ENCODE results near the gene DEK. TPM values are rescaled to one million over a fixed set of nuclear protein-coding genes. Genes with fewer than 3 reads are reported as not detected.

DEK gene
- polyA plus RNA-seq, 1 donor (not counting 4 experiments of a cell fraction or from before 2014, with no cell fraction given): 45.0 TPM

DNA sequence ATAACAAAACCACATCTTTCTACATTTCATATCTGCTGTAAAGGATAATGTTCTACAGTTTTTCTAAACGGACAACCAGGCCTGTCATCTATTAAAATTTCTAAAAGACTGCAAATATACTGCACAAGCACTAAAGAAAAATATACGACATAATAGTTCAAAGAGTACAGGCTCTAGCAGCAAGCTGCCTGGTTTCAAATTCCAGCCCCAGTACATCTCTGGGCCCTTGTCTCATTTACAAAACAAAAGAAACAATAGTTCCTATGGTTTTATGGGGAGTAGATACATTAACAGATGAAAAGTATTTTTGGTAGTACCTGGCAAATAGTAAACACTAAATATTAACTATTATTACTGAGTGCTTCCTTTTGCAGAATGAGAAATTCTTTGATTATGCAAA, 24.1 kb downstream of the DEK start:
- H3K4me3 ChIP-seq (ENCODE audit: control insufficient read depth in 2 of 3, extremely low read depth in 1 of 3, insufficient read depth in 2 of 3, low read depth in 1 of 3, low read length in 3 of 3): no peak overlapping the region
- no peaks in the 10 kb centered on the region for H3K27me3 ChIP-seq (ENCODE audit: control insufficient read depth, extremely low read depth, insufficient read depth, low read length)
- no peak overlapping the region for H3K27ac ChIP-seq (ENCODE audit: control insufficient read depth, insufficient read depth, low read length)
- H3K36me3 ChIP-seq (ENCODE audit: control insufficient read depth in 2 of 2, extremely low read depth in 1 of 2, insufficient read depth in 2 of 2, low read length in 2 of 2): peaks cover 0 to 28% of the 10 kb centered on the region in 2 experiments
- H3K4me1 ChIP-seq (ENCODE audit: control insufficient read depth, extremely low read depth, insufficient read depth, low read length): peaks cover 33% of the 10 kb centered on the region
- no peaks in the 10 kb centered on the region for H3K9me3 ChIP-seq (ENCODE audit: control insufficient read depth, low read depth, low read length)
- no peak overlapping the region for H3K4me2 ChIP-seq (ENCODE audit: control insufficient read depth, extremely low read depth, insufficient read depth, low read depth, low read length)
- DNase-seq (ENCODE audit: low read depth, low spot score): no peak
- no peak for FAIRE-seq
- H3K79me2 ChIP-seq (ENCODE audit: control insufficient read depth, insufficient read depth, low read length): peaks cover 23% of the 10 kb centered on the region
- H4K20me1 ChIP-seq (ENCODE audit: control insufficient read depth, extremely low read depth, insufficient read depth, low read length): no peaks in the 10 kb centered on the region
- no peak overlapping the region for H3K9ac ChIP-seq (ENCODE audit: control insufficient read depth, extremely low read depth, insufficient read depth, low read length)
- H2AFZ ChIP-seq (ENCODE audit: control insufficient read depth, low read length): no peak overlapping the region
- no peaks in the 10 kb centered on the region for H3K9me1 ChIP-seq (ENCODE audit: control insufficient read depth, extremely low read depth, insufficient read depth, low read length)
- TF ChIP-seq EZH2 (IDR thresholded peaks at IDR 0.05; ENCODE audit: low read length) (no peak), CTCF (optimal IDR thresholded peaks at IDR 0.05 in 1 of 3, IDR thresholded peaks at IDR 0.05 in 1 of 3, conservative IDR thresholded peaks at IDR 0.05 in 1 of 3; ENCODE audit: extremely low read depth in 1 of 3, insufficient read depth in 2 of 3, low read length in 3 of 3) (no peak)
- dilution Hi-C loops (cut with MboI; ENCODE audit: extremely low pct_ligation_motif_present, low sequenced_read_pairs): no loop called here

DNA sequence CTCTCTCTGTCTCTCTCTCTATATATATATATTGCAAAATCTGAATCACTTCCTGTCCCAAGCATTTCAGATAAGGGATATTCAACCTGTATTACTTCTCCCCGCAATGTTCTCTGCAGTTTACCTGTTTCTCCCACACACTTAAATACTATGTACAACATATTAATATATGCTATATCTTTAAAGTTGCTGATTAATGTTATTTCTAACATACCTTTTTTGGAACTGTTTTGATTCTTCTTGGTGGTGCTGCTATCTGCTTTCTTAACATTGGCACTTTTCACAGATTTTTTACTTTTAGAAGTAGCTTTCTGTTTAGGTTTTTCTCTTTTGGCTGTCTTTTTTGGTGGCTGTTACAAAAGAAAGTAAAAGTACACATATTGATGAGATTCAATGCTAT, 27.2 kb downstream of the DEK start:
- no peak overlapping the region for H3K27ac ChIP-seq (ENCODE audit: control insufficient read depth, insufficient read depth, low read length)
- H3K4me3 ChIP-seq (ENCODE audit: control insufficient read depth in 2 of 3, extremely low read depth in 1 of 3, insufficient read depth in 2 of 3, low read depth in 1 of 3, low read length in 3 of 3): no peak overlapping the region
- no peak overlapping the region for H2AFZ ChIP-seq (ENCODE audit: control insufficient read depth, low read length)
- H3K27me3 ChIP-seq (ENCODE audit: control insufficient read depth, extremely low read depth, insufficient read depth, low read length): no peaks in the 10 kb centered on the region
- H3K4me1 ChIP-seq (ENCODE audit: control insufficient read depth, extremely low read depth, insufficient read depth, low read length): peaks cover 18% of the 10 kb centered on the region
- H3K9me3 ChIP-seq (ENCODE audit: control insufficient read depth, low read depth, low read length): no peaks in the 10 kb centered on the region
- H4K20me1 ChIP-seq (ENCODE audit: control insufficient read depth, extremely low read depth, insufficient read depth, low read length): no peaks in the 10 kb centered on the region
- no peak for TF ChIP-seq EZH2 (IDR thresholded peaks at IDR 0.05; ENCODE audit: low read length)
- TF ChIP-seq CTCF (optimal IDR thresholded peaks at IDR 0.05 in 1 of 3, IDR thresholded peaks at IDR 0.05 in 1 of 3, conservative IDR thresholded peaks at IDR 0.05 in 1 of 3; ENCODE audit: extremely low read depth in 1 of 3, insufficient read depth in 2 of 3, low read length in 3 of 3): no peak
- FAIRE-seq (no peak), DNase-seq (ENCODE audit: low read depth, low spot score) (no peak)
- no peak overlapping the region for H3K9ac ChIP-seq (ENCODE audit: control insufficient read depth, extremely low read depth, insufficient read depth, low read length)
- no peak overlapping the region for H3K4me2 ChIP-seq (ENCODE audit: control insufficient read depth, extremely low read depth, insufficient read depth, low read depth, low read length)
- H3K9me1 ChIP-seq (ENCODE audit: control insufficient read depth, extremely low read depth, insufficient read depth, low read length): no peaks in the 10 kb centered on the region
- dilution Hi-C loops (cut with MboI; ENCODE audit: extremely low pct_ligation_motif_present, low sequenced_read_pairs): no loop called here
- H3K36me3 ChIP-seq (ENCODE audit: control insufficient read depth in 2 of 2, extremely low read depth in 1 of 2, insufficient read depth in 2 of 2, low read length in 2 of 2): peaks cover 3 to 12% of the 10 kb centered on the region in 2 experiments
- peaks cover 31% of the 10 kb centered on the region for H3K79me2 ChIP-seq (ENCODE audit: control insufficient read depth, insufficient read depth, low read length)

Data from keratinocyte (primary cell).